IMR-90 (cell line): ENCODE data around the gene TRIM71. TPM values are rescaled to one million over a fixed set of nuclear protein-coding genes. Genes with fewer than 3 reads are reported as not detected.

Experiments
- ATAC-seq: fragments of 200-7000 bp; cut with Tn5 transposase; 2 replicates; pipeline ENCODE4 v1.9.1; 2020; ENCODE audit warnings: low read depth, mild to moderate bottlenecking, moderate library complexity
- BruUV-seq: library from RNA; stranded (reverse); fragments of 400-500 nt; replicated peaks from 2 replicates; lab custom pipeline; 2021; lab: Mats Ljungman, UMichigan
- CTCF ChIA-PET: fragments of 300-600 bp; formaldehyde crosslinking; extraction: SDS; loops from one replicate; lab custom pipeline; 2021; ENCODE audit warnings: antibody characterized with exemption; lab: Yijun Ruan, JAX
- POLR2A ChIA-PET: fragments of 300-600 bp; sonication (Branson Sonifier 250); formaldehyde crosslinking; loops from one replicate; lab custom pipeline; 2022; ENCODE audit warnings: antibody characterized with exemption; ENCODE audit not compliant: unreplicated experiment; lab: Charles Lee
- DNase-seq: peaks from one replicate; pipeline ENCODE4 v3.0.0; 2013
- H2AFZ ChIP-seq: replicated peaks from 2 replicates; pipeline ENCODE3; 2013; ENCODE audit warnings: low read length, mild to moderate bottlenecking; ENCODE audit not compliant: poor library complexity
- H2AK5ac ChIP-seq: 2 replicates; pipeline ENCODE4 v1.6.1; 2013; ENCODE audit warnings: low read depth, low read length, inconsistent platforms
- H2AK9ac ChIP-seq: replicated peaks from 2 replicates; pipeline ENCODE3; 2013; ENCODE audit warnings: mild to moderate bottlenecking, low read depth, low read length, moderate library complexity; ENCODE audit not compliant: poor library complexity
- H2BK120ac ChIP-seq: 2 replicates; pipeline ENCODE4 v1.6.1; 2013; ENCODE audit warnings: low read depth, low read length, inconsistent platforms
- H2BK15ac ChIP-seq: 3 replicates; pipeline ENCODE4 v1.6.1; 2013; ENCODE audit warnings: low read depth, low read length, inconsistent platforms
- H2BK20ac ChIP-seq: 2 replicates; pipeline ENCODE4 v1.6.1; 2013; ENCODE audit warnings: low read depth, mild to moderate bottlenecking, inconsistent platforms, low read length, moderate library complexity
- H2BK5ac ChIP-seq: 2 replicates; pipeline ENCODE4 v1.6.1; 2013; ENCODE audit warnings: mild to moderate bottlenecking, low read depth, low read length, inconsistent platforms; ENCODE audit not compliant: poor library complexity, severe bottlenecking
- H3K14ac ChIP-seq: replicated peaks from 2 replicates; pipeline ENCODE4 v1.6.1; 2013; ENCODE audit warnings: low read depth, low read length, inconsistent platforms
- H3K18ac ChIP-seq: 2 replicates; pipeline ENCODE4 v1.6.1; 2013; ENCODE audit warnings: low read depth, low read length, control low read depth
- H3K23ac ChIP-seq: 2 replicates; pipeline ENCODE4 v1.6.1; 2013; ENCODE audit warnings: low read depth, low read length, inconsistent platforms
- H3K27ac ChIP-seq: 2 replicates; pipeline ENCODE4 v1.5.1; 2013; ENCODE audit warnings: mild to moderate bottlenecking, control low read depth, low read length; ENCODE audit not compliant: insufficient read depth
- H3K27me3 ChIP-seq: 2 replicates; pipeline ENCODE4 v1.6.1; 2013; ENCODE audit warnings: low read length; ENCODE audit not compliant: control insufficient read depth, insufficient read depth
- H3K36me3 ChIP-seq: 2 replicates; pipeline ENCODE4 v1.6.1; 2013; ENCODE audit warnings: low read length, mixed read lengths; ENCODE audit not compliant: control insufficient read depth, insufficient read depth
- H3K4ac ChIP-seq: 2 replicates; pipeline ENCODE4 v1.6.1; 2013; ENCODE audit warnings: low read depth, low read length, inconsistent platforms
- H3K4me1 ChIP-seq: 2 replicates; pipeline ENCODE4 v1.6.1; 2013; ENCODE audit warnings: low read length, mixed read lengths; ENCODE audit not compliant: control insufficient read depth, insufficient read depth
- H3K4me2 ChIP-seq: 2 replicates; pipeline ENCODE4 v1.6.1; 2013; ENCODE audit warnings: low read depth, mild to moderate bottlenecking, control low read depth, low read length, moderate library complexity
- H3K4me3 ChIP-seq: 2 replicates; pipeline ENCODE4 v1.5.1; 2013; ENCODE audit warnings: low read depth, mild to moderate bottlenecking, control low read depth, low read length, moderate library complexity; ENCODE audit not compliant: insufficient read depth
- H3K56ac ChIP-seq: 2 replicates; pipeline ENCODE4 v1.6.1; 2013; ENCODE audit warnings: low read length, inconsistent platforms; ENCODE audit not compliant: insufficient read depth; ENCODE audit errors: extremely low read depth
- H3K79me1 ChIP-seq, 2 experiments: 2 replicates each; pipeline ENCODE4 v1.6.1; 2013; ENCODE audit warnings: low read length in 2 of 2, inconsistent platforms in 1 of 2, low read depth in 1 of 2
- H3K9ac ChIP-seq: 2 replicates; pipeline ENCODE4 v1.6.1; 2013; ENCODE audit warnings: low read depth, low read length, control low read depth
- H3K9me1 ChIP-seq: 2 replicates; pipeline ENCODE4 v1.6.1; 2013; ENCODE audit warnings: low read length, inconsistent platforms; ENCODE audit not compliant: insufficient read depth
- H3K9me3 ChIP-seq: 2 replicates; pipeline ENCODE4 v1.6.1; 2013; ENCODE audit warnings: low read length; ENCODE audit not compliant: control insufficient read depth, insufficient read depth
- H4K20me1 ChIP-seq: 2 replicates; pipeline ENCODE4 v1.6.1; 2013; ENCODE audit warnings: low read length, inconsistent platforms; ENCODE audit not compliant: insufficient read depth
- H4K5ac ChIP-seq: 2 replicates; pipeline ENCODE4 v1.6.1; 2013; ENCODE audit warnings: mild to moderate bottlenecking, low read depth, low read length, control low read depth
- H4K8ac ChIP-seq, 2 experiments: 2 replicates each; pipeline ENCODE4 v1.6.1; 2013; ENCODE audit warnings: low read depth in 2 of 2, low read length in 2 of 2, control low read depth in 1 of 2, inconsistent platforms in 1 of 2
- H4K91ac ChIP-seq: 2 replicates; pipeline ENCODE4 v1.6.1; 2013; ENCODE audit warnings: low read depth, low read length, inconsistent platforms; ENCODE audit not compliant: insufficient read depth
- BHLHE40 ChIP-seq: fragments of 150-350 bp; IDR thresholded peaks from 2 replicates; pipeline ENCODE4 v1.6.1; 2016; ENCODE audit warnings: mild to moderate bottlenecking, low read depth, low read length
- CEBPB ChIP-seq: IDR thresholded peaks from 2 replicates; pipeline ENCODE4 v1.6.1; 2012; ENCODE audit warnings: low read depth, low read length, improper control_type of control experiment
- CHD1 ChIP-seq: IDR thresholded peaks from 2 replicates; pipeline ENCODE4 v1.6.1; 2012; ENCODE audit warnings: low read depth, low read length, improper control_type of control experiment
- FOS ChIP-seq: fragments of 150-350 bp; IDR thresholded peaks from 2 replicates; pipeline ENCODE4 v1.6.1; 2016; ENCODE audit warnings: low read depth, low read length
- MAFK ChIP-seq: IDR thresholded peaks from 2 replicates; pipeline ENCODE4 v1.6.1; 2012; ENCODE audit warnings: low read depth, low read length, improper control_type of control experiment
- MAZ ChIP-seq: IDR thresholded peaks from 2 replicates; pipeline ENCODE4 v1.6.1; 2012; ENCODE audit warnings: low read depth, mild to moderate bottlenecking, low read length, improper control_type of control experiment, moderate library complexity, borderline replicate concordance
- MXI1 ChIP-seq: IDR thresholded peaks from 2 replicates; pipeline ENCODE4 v1.6.1; 2012; ENCODE audit warnings: low read depth, mild to moderate bottlenecking, low read length, moderate library complexity, borderline replicate concordance
- NFE2L2 ChIP-seq: fragments of 150-350 bp; IDR thresholded peaks from 2 replicates; pipeline ENCODE4 v1.6.1; 2016; ENCODE audit warnings: low read depth, mild to moderate bottlenecking, low read length
- POLR2A ChIP-seq: IDR thresholded peaks from 2 replicates; pipeline ENCODE4 v1.6.1; 2012; ENCODE audit warnings: mild to moderate bottlenecking, low read depth, low read length
- RAD21 ChIP-seq: IDR thresholded peaks from 2 replicates; pipeline ENCODE4 v1.6.1; 2012; ENCODE audit warnings: low read length, improper control_type of control experiment
- RCOR1 ChIP-seq: IDR thresholded peaks from 2 replicates; pipeline ENCODE4 v1.6.1; 2012; ENCODE audit warnings: mild to moderate bottlenecking, low read length, improper control_type of control experiment; ENCODE audit not compliant: insufficient replicate concordance
- RFX5 ChIP-seq: IDR thresholded peaks from 2 replicates; pipeline ENCODE4 v1.8.0; 2012; ENCODE audit warnings: low read depth, mild to moderate bottlenecking, low read length, moderate library complexity
- SMC3 ChIP-seq: fragments of 150-350 bp; IDR thresholded peaks from 2 replicates; pipeline ENCODE4 v1.6.1; 2016; ENCODE audit warnings: low read depth, mild to moderate bottlenecking, antibody characterized with exemption, low read length, moderate library complexity
- WGBS, 2 experiments: methylation state at CpG; one replicate each; pipeline versions ENCODE4 v1.1.5 to v1.1.7; 2013; ENCODE audit warnings: missing lambda C conversion rate in 2 of 2; ENCODE audit not compliant: insufficient read length in 1 of 2; ENCODE audit errors: extremely low coverage in 2 of 2; 5-methylcytosine and 5-hydroxymethylcytosine counted together
- dilution Hi-C: fragments of 300-500 bp; cut with HindIII; formaldehyde crosslinking; loops from one replicate; pipeline ENCODE4 v1.14.3; 2018; ENCODE audit warnings: low sequenced_read_pairs; ENCODE audit not compliant: unreplicated experiment
- in situ Hi-C: fragments of 300-500 bp; cut with MboI; formaldehyde crosslinking; loops from 3 replicates; pipeline ENCODE4 v1.14.3; 2019; ENCODE audit warnings: low sequenced_read_pairs, inconsistent platforms, mixed read lengths
- intact Hi-C: fragments of 100-400 bp; cut with micrococcal nuclease; formaldehyde crosslinking; loops from 2 replicates; pipeline ENCODE4 v1.10.0; 2022
- polyA plus RNA-seq, 3 experiments: library from polyadenylated mRNA; depleted of rRNA; stranded (reverse); fragments of >200 nt; gene quantifications; 2 replicates each; pipeline ENCODE4 v1.2.3, GENCODE V29; 2012; ENCODE audit warnings: low replicate concordance in 1 of 3
- total RNA-seq: library from RNA; depleted of rRNA; stranded (reverse); fragments of >200 nt; gene quantifications from 2 replicates; pipeline ENCODE4 v1.2.3, GENCODE V29; 2012
- TF ChIP-seq, protein P1 (sequence below): fragments of 150-350 bp; IDR thresholded peaks from 2 replicates; pipeline ENCODE4 v1.6.1; 2016; ENCODE audit warnings: low read depth, mild to moderate bottlenecking, low read length, moderate library complexity, borderline replicate concordance
- TF ChIP-seq, protein P2 (sequence below): fragments of 150-350 bp; IDR thresholded peaks from 2 replicates; pipeline ENCODE4 v1.6.1; 2017; ENCODE audit warnings: mild to moderate bottlenecking, antibody characterized with exemption, low read length, low read depth
- TF ChIP-seq, protein P3 (sequence below): conservative IDR thresholded peaks from 2 replicates; pipeline ENCODE4 v1.5.1; 2012; ENCODE audit warnings: mild to moderate bottlenecking, low read depth, low read length, improper control_type of control experiment

The TRIM71 gene
- total and polyA plus RNA-seq, 2 of the 4 experiments (the other 2 are of a cell fraction) = not detected

DNA sequence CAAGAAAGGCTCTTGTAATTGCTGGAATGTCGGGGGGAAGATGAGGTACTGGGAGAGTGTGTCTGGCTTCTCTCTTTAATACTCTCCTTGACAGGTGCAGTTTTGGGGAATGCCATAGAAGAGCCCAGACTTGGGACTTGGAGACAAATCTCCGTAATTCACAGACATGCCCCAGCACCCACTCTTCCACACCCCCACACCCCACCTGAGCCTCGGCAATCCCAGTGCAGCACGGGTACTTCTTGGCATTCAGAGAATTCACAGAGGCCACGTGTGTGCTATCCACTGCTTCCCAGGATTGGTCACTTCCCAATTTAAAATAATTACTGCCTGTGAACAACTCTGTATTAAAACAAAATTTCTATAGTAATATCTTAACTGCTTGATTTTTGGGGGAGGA, 43.9 kb downstream of the TRIM71 start:
- Histone ChIP-seq H3K36me3 (no peaks in the 10 kb centered on the region), H2BK120ac (no peak overlapping the region), H3K4me1 (no peaks in the 10 kb centered on the region), H2AK9ac (no peak overlapping the region), H3K9ac (no peak overlapping the region), H2AFZ (no peak overlapping the region), H3K56ac (no peak overlapping the region), H4K8ac (no peak overlapping the region), H3K4me2 (no peak overlapping the region), H2BK20ac (no peak overlapping the region), H3K4ac (no peak overlapping the region), H2BK15ac (no peak overlapping the region), H3K4me3 (no peak overlapping the region), H2AK5ac (no peak overlapping the region), H2BK5ac (no peak overlapping the region), H3K27ac (no peak overlapping the region), H3K27me3 (peaks cover 20% of the 10 kb centered on the region), H3K23ac (no peak overlapping the region), H3K9me3 (no peaks in the 10 kb centered on the region), H3K18ac (no peak overlapping the region), H3K79me1 (no peaks in the 10 kb centered on the region), H4K91ac (no peak overlapping the region), H4K5ac (no peak overlapping the region), H4K20me1 (no peaks in the 10 kb centered on the region), H3K14ac (no peak overlapping the region), H3K9me1 (no peaks in the 10 kb centered on the region)
- intact Hi-C loops (no loop called here), in situ Hi-C loops (no loop called here), dilution Hi-C loops (no loop called here)
- no peak for DNase-seq
- no peak for ATAC-seq
- TF ChIP-seq NFE2L2 (no peak), RFX5 (no peak), MAFK (no peak), RAD21 (no peak), CEBPB (no peak), MXI1 (no peak), CHD1 (no peak), BHLHE40 (no peak), FOS (no peak), SMC3 (no peak), RCOR1 (no peak), POLR2A (no peak), MAZ (no peak)
- TF ChIP-seq, protein P1, sequence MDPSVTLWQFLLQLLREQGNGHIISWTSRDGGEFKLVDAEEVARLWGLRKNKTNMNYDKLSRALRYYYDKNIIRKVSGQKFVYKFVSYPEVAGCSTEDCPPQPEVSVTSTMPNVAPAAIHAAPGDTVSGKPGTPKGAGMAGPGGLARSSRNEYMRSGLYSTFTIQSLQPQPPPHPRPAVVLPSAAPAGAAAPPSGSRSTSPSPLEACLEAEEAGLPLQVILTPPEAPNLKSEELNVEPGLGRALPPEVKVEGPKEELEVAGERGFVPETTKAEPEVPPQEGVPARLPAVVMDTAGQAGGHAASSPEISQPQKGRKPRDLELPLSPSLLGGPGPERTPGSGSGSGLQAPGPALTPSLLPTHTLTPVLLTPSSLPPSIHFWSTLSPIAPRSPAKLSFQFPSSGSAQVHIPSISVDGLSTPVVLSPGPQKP = no peak
- TF ChIP-seq, protein P2, sequence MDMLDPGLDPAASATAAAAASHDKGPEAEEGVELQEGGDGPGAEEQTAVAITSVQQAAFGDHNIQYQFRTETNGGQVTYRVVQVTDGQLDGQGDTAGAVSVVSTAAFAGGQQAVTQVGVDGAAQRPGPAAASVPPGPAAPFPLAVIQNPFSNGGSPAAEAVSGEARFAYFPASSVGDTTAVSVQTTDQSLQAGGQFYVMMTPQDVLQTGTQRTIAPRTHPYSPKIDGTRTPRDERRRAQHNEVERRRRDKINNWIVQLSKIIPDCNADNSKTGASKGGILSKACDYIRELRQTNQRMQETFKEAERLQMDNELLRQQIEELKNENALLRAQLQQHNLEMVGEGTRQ = no peak
- TF ChIP-seq, protein P3, sequence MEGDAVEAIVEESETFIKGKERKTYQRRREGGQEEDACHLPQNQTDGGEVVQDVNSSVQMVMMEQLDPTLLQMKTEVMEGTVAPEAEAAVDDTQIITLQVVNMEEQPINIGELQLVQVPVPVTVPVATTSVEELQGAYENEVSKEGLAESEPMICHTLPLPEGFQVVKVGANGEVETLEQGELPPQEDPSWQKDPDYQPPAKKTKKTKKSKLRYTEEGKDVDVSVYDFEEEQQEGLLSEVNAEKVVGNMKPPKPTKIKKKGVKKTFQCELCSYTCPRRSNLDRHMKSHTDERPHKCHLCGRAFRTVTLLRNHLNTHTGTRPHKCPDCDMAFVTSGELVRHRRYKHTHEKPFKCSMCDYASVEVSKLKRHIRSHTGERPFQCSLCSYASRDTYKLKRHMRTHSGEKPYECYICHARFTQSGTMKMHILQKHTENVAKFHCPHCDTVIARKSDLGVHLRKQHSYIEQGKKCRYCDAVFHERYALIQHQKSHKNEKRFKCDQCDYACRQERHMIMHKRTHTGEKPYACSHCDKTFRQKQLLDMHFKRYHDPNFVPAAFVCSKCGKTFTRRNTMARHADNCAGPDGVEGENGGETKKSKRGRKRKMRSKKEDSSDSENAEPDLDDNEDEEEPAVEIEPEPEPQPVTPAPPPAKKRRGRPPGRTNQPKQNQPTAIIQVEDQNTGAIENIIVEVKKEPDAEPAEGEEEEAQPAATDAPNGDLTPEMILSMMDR = no peak
- ChIA-PET POLR2A (no interaction called here), CTCF (no interaction called here)
- WGBS, 2 experiments = 88% methylated on average over 1 of the region's 5 CpGs; no CpG with 5 or more reads in 1 of the 2 experiments
- BruUV-seq = no TSS peak
